Mononuclear cell (primary cell): ENCODE results near the gene EEIG2. TPM values are rescaled to one million over a fixed set of nuclear protein-coding genes. Genes with fewer than 3 reads are reported as not detected.

Experiments
- total RNA-seq: library from RNA; depleted of rRNA; stranded (reverse); fragments of >200 nt; gene quantifications from one replicate; pipeline ENCODE4 v1.2.3, GENCODE V29; 2012

The EEIG2 gene
- total RNA-seq, 1 donor, result 22.9 TPM

Other genes with a start within 250 kb of the EEIG2 start
- gene NBPF6, start 109.8 kb upstream of the EEIG2 start, total RNA-seq, result not detected
- gene HENMT1, start 101.0 kb downstream of the EEIG2 start, total RNA-seq, result 6.3 TPM
- 58.4 TPM for gene PRPF38B, start 132.2 kb downstream of the EEIG2 start, total RNA-seq
- gene FNDC7, start 152.8 kb downstream of the EEIG2 start, total RNA-seq, result 0.21 TPM
- 98.9 TPM for gene STXBP3, start 186.6 kb downstream of the EEIG2 start, total RNA-seq